Upper lobe of right lung (tissue), 1 donor: ENCODE measurements around the gene PRDM16. TPM values are rescaled to one million over a fixed set of nuclear protein-coding genes. Genes with fewer than 3 reads are reported as not detected.

Experiments
- ATAC-seq: fragments of 200-7000 bp; cut with Tn5 transposase; one replicate; pipeline ENCODE4 v1.9.1; 2020; ENCODE audit warnings: mild to moderate bottlenecking, moderate library complexity
- DNase-seq: peaks from one replicate; pipeline ENCODE4 v3.0.0-alpha.2; 2020
- H3K27ac ChIP-seq: fragments of 200-600 bp; one replicate; pipeline ENCODE4 v1.8.0; 2022
- H3K27me3 ChIP-seq: fragments of 200-600 bp; one replicate; pipeline ENCODE4 v1.8.0; 2022; ENCODE audit warnings: mild to moderate bottlenecking
- H3K36me3 ChIP-seq: fragments of 200-600 bp; one replicate; pipeline ENCODE4 v1.8.0; 2022
- H3K4me1 ChIP-seq: fragments of 200-600 bp; one replicate; pipeline ENCODE4 v1.8.0; 2022
- H3K4me3 ChIP-seq: fragments of 200-600 bp; one replicate; pipeline ENCODE4 v1.8.0; 2022; ENCODE audit warnings: mild to moderate bottlenecking
- H3K9me3 ChIP-seq: fragments of 200-600 bp; one replicate; pipeline ENCODE4 v1.8.0; 2022
- CTCF ChIP-seq: fragments of 200-600 bp; IDR thresholded peaks from one replicate; pipeline ENCODE4 v1.8.0; 2022; ENCODE audit warnings: antibody characterized with exemption
- intact Hi-C: fragments of 100-400 bp; cut with DNase I; formaldehyde crosslinking; loops from one replicate; pipeline ENCODE4 v1.11.0; 2022
- total RNA-seq: library from RNA; stranded (reverse); fragmentation: NEBNext Ultra II Directional; extraction: Animal tissue kit (Norgen Biotek cat#: 25700); gene quantifications from one replicate; pipeline ENCODE4 v1.2.1, GENCODE V29; 2021
- donor health status: DM: no; HTN: yes; CAD: no; lungs with severe emphysema.

PRDM16 gene
- total RNA-seq, 1 donor from 2014 or later = 21.0 TPM

GRCh38 chr1:3463891-3464648, 395.1 kb downstream of the PRDM16 start:
- intact Hi-C loops = no loop called here
- DNase-seq = peak; percentile 61

GRCh38 chr1:3464649-3465025, 395.6 kb downstream of the PRDM16 start:
- peak; percentile 60 for DNase-seq
- Histone ChIP-seq H3K4me1 (no peaks in the 10 kb centered on the region), H3K9me3 (no peaks in the 10 kb centered on the region), H3K27ac (no peak overlapping the region), H3K36me3 (no peaks in the 10 kb centered on the region), H3K27me3 (no peaks in the 10 kb centered on the region), H3K4me3 (no peak overlapping the region)
- intact Hi-C loops = no loop called here
- no peak for TF ChIP-seq CTCF
- no peak for ATAC-seq

More at GRCh38 chr1:3463891-3464648, 395.1 kb downstream of the PRDM16 start:
- no peak for ATAC-seq
- Histone ChIP-seq H3K4me3 (no peak overlapping the region), H3K36me3 (no peaks in the 10 kb centered on the region), H3K27me3 (no peaks in the 10 kb centered on the region), H3K9me3 (no peaks in the 10 kb centered on the region), H3K27ac (no peak overlapping the region), H3K4me1 (no peaks in the 10 kb centered on the region)
- TF ChIP-seq CTCF = no peak

- Histone ChIP-seq H3K9me3 (no peaks in the 10 kb centered on the region), H3K27me3 (no peaks in the 10 kb centered on the region), H3K36me3 (no peaks in the 10 kb centered on the region), H3K4me1 (no peaks in the 10 kb centered on the region), H3K27ac (no peak overlapping the region), H3K4me3 (no peak overlapping the region)
- no peak for TF ChIP-seq CTCF
- ATAC-seq (no peak), DNase-seq (peak; percentile 61)
- intact Hi-C loops = no loop called here
Measured at GRCh38 chr1:3465091-3465934, 396.3 kb downstream of the PRDM16 start.

GRCh38 chr1:3465935-3466321, 396.9 kb downstream of the PRDM16 start:
- Histone ChIP-seq H3K4me3 (no peak overlapping the region), H3K27ac (no peak overlapping the region), H3K4me1 (no peaks in the 10 kb centered on the region), H3K36me3 (no peaks in the 10 kb centered on the region), H3K27me3 (no peaks in the 10 kb centered on the region), H3K9me3 (no peaks in the 10 kb centered on the region)
- intact Hi-C loops = no loop called here
- DNase-seq (peak; percentile 59), ATAC-seq (no peak)
- TF ChIP-seq CTCF = no peak

- H3K4me1 ChIP-seq = peaks cover 3% of the 10 kb centered on the region
- ATAC-seq (no peak), DNase-seq (peak; percentile 61)
- intact Hi-C loops = no loop called here
- no peaks in the 10 kb centered on the region for H3K36me3 ChIP-seq
- no peaks in the 10 kb centered on the region for H3K27me3 ChIP-seq
- no peak overlapping the region for H3K4me3 ChIP-seq
- no peak overlapping the region for H3K27ac ChIP-seq
- no peak for TF ChIP-seq CTCF
- no peaks in the 10 kb centered on the region for H3K9me3 ChIP-seq
Measured at GRCh38 chr1:3466366-3467075, 397.5 kb downstream of the PRDM16 start.
